Measurements from ENCODE around the gene MSH3. TPM values are rescaled to one million over a fixed set of nuclear protein-coding genes. Genes with fewer than 3 reads are reported as not detected.

The MSH3 gene
- total RNA-seq, 1 donor from 2014 or later = 15.4 TPM

DNA sequence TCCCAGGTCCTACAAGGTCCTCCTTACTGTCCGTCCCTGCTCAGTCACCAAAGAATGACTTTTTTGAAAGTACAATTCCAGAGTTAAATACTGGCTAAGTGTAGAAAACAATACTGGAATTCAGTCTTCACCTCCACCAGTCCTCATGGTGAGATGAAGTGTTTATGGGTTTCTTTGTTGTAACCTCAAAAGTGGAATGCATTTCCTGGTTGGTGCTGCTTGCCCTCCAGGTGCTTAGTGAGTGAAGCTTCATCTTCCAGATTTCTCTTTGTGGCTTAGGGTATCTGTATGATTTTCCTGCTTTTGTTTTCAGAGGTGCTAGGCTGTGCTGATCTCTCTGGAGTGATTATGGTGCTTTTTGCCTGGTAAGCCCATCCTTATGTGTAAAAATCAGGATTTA is 49.8 kb downstream of the MSH3 start:
- Mint-ChIP-seq H3K4me3 (ENCODE audit: unreplicated experiment) (no peak overlapping the region), H3K36me3 (ENCODE audit: low read depth, unreplicated experiment) (peaks cover 2% of the 10 kb centered on the region), H3K27me3 (ENCODE audit: low read depth, unreplicated experiment) (no peaks in the 10 kb centered on the region), H3K9me3 (ENCODE audit: unreplicated experiment) (peaks cover 2% of the 10 kb centered on the region), H3K4me1 (ENCODE audit: low read depth, unreplicated experiment) (peaks cover 18% of the 10 kb centered on the region), H3K27ac (ENCODE audit: unreplicated experiment) (peak overlapping the region; percentile 41)
- Histone ChIP-seq H4K20me1 (ENCODE audit: insufficient read depth, low read length) (no peaks in the 10 kb centered on the region), H3K36me3 (ENCODE audit: insufficient read depth, low read length) (no peaks in the 10 kb centered on the region), H3K4me3 (ENCODE audit: insufficient read depth, low read depth, low read length) (no peak overlapping the region), H3K27ac (ENCODE audit: low read depth, low read length) (no peak overlapping the region), H3K4me2 (ENCODE audit: low read length) (no peak overlapping the region), H3K9ac (ENCODE audit: low read length) (no peak overlapping the region), H3K79me2 (ENCODE audit: insufficient read depth, low read length) (no peaks in the 10 kb centered on the region), H3K9me3 (ENCODE audit: insufficient read depth, low read depth, low read length) (no peaks in the 10 kb centered on the region), H3K27me3 (ENCODE audit: insufficient read depth, low read length) (no peaks in the 10 kb centered on the region), H3K4me1 (ENCODE audit: insufficient read depth, low read length) (no peaks in the 10 kb centered on the region), H2AFZ (ENCODE audit: low read depth, low read length) (no peak overlapping the region)
- DNase-seq (ENCODE audit: low read depth) = no peak
- FAIRE-seq = no peak
- no peak for TF ChIP-seq EZH2 (IDR thresholded peaks at IDR 0.05; ENCODE audit: insufficient read depth, low read length)
- TF ChIP-seq CTCF (IDR thresholded peaks at IDR 0.05; ENCODE audit: insufficient read depth, low read depth, low read length) = no peak

GRCh38 chr5:80705216-80705769 is 50.8 kb downstream of the MSH3 start:
- Mint-ChIP-seq H3K4me3 (ENCODE audit: unreplicated experiment) (no peak overlapping the region), H3K4me1 (ENCODE audit: low read depth, unreplicated experiment) (peaks cover 24% of the 10 kb centered on the region), H3K36me3 (ENCODE audit: low read depth, unreplicated experiment) (peaks cover 2% of the 10 kb centered on the region), H3K27me3 (ENCODE audit: low read depth, unreplicated experiment) (no peaks in the 10 kb centered on the region), H3K9me3 (ENCODE audit: unreplicated experiment) (peaks cover 2% of the 10 kb centered on the region), H3K27ac (ENCODE audit: unreplicated experiment) (no peak overlapping the region)
- Histone ChIP-seq H2AFZ (ENCODE audit: low read depth, low read length) (no peak overlapping the region), H3K4me2 (ENCODE audit: low read length) (no peak overlapping the region), H3K36me3 (ENCODE audit: insufficient read depth, low read length) (no peaks in the 10 kb centered on the region), H3K4me1 (ENCODE audit: insufficient read depth, low read length) (no peaks in the 10 kb centered on the region), H3K4me3 (ENCODE audit: insufficient read depth, low read depth, low read length) (no peak overlapping the region), H3K9me3 (ENCODE audit: insufficient read depth, low read depth, low read length) (no peaks in the 10 kb centered on the region), H3K27ac (ENCODE audit: low read depth, low read length) (no peak overlapping the region), H3K9ac (ENCODE audit: low read length) (no peak overlapping the region), H3K27me3 (ENCODE audit: insufficient read depth, low read length) (no peaks in the 10 kb centered on the region), H4K20me1 (ENCODE audit: insufficient read depth, low read length) (no peaks in the 10 kb centered on the region), H3K79me2 (ENCODE audit: insufficient read depth, low read length) (no peaks in the 10 kb centered on the region)
- DNase-seq (ENCODE audit: low read depth) (no peak), FAIRE-seq (no peak)
- no peak for TF ChIP-seq CTCF (IDR thresholded peaks at IDR 0.05; ENCODE audit: insufficient read depth, low read depth, low read length)

DNA sequence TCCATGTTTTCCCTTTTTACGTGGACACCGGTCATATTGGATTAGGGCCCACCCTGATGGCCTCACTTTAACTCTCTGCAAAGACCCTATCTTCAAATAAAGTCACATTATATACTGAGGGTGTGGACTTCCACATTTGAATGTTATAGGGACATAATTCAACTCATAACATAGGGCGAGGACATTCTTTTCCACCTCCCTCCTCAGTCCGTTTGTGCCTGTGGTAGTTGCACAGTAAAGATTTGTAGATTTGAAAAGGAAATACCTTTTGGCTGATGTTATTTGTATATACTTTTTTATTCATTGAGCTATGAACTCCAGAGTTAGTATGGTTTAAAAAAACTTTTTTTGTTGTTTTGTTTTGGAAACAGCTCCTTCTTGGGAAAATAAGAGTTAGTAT is 51.3 kb downstream of the MSH3 start:
- H3K27ac ChIP-seq (ENCODE audit: low read depth, low read length) = no peak overlapping the region
- no peak overlapping the region for H2AFZ ChIP-seq (ENCODE audit: low read depth, low read length)
- H3K9ac ChIP-seq (ENCODE audit: low read length) = no peak overlapping the region
- H3K4me1 Mint-ChIP-seq (ENCODE audit: low read depth, unreplicated experiment) = peaks cover 29% of the 10 kb centered on the region
- FAIRE-seq (no peak), DNase-seq (ENCODE audit: low read depth) (no peak)
- H3K4me1 ChIP-seq (ENCODE audit: insufficient read depth, low read length) = no peaks in the 10 kb centered on the region
- no peak overlapping the region for H3K4me3 Mint-ChIP-seq (ENCODE audit: unreplicated experiment)
- H3K4me2 ChIP-seq (ENCODE audit: low read length) = no peak overlapping the region
- no peaks in the 10 kb centered on the region for H3K36me3 ChIP-seq (ENCODE audit: insufficient read depth, low read length)
- no peaks in the 10 kb centered on the region for H3K79me2 ChIP-seq (ENCODE audit: insufficient read depth, low read length)
- no peaks in the 10 kb centered on the region for H3K27me3 ChIP-seq (ENCODE audit: insufficient read depth, low read length)
- no peaks in the 10 kb centered on the region for H3K27me3 Mint-ChIP-seq (ENCODE audit: low read depth, unreplicated experiment)
- peaks cover 2% of the 10 kb centered on the region for H3K36me3 Mint-ChIP-seq (ENCODE audit: low read depth, unreplicated experiment)
- no peaks in the 10 kb centered on the region for H4K20me1 ChIP-seq (ENCODE audit: insufficient read depth, low read length)
- peaks cover 2% of the 10 kb centered on the region for H3K9me3 Mint-ChIP-seq (ENCODE audit: unreplicated experiment)
- H3K4me3 ChIP-seq (ENCODE audit: insufficient read depth, low read depth, low read length) = no peak overlapping the region
- no peak overlapping the region for H3K27ac Mint-ChIP-seq (ENCODE audit: unreplicated experiment)
- no peak for TF ChIP-seq CTCF (IDR thresholded peaks at IDR 0.05; ENCODE audit: insufficient read depth, low read depth, low read length)
- TF ChIP-seq EZH2 (IDR thresholded peaks at IDR 0.05; ENCODE audit: insufficient read depth, low read length) = no peak
- no peaks in the 10 kb centered on the region for H3K9me3 ChIP-seq (ENCODE audit: insufficient read depth, low read depth, low read length)
